ENCODE measurements around the gene BCL2L1. TPM values are rescaled to one million over a fixed set of nuclear protein-coding genes. Genes with fewer than 3 reads are reported as not detected.

BCL2L1 gene
- total RNA-seq, 2 experiments from 2014 or later: 126 to 129 TPM

DNA sequence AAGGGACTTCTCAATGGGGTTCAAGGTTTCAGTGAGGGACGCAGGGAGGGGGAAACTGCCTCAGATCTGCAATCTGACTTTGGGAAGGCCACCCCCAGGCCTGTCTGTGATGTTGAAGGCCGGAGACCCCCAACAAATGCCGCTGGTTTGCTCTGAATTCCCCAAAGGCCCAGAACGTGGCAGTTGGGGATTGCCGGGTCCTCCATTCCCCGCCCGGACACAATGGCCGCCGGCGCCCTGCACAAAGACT is 326 bp upstream of the BCL2L1 start:
- Mint-ChIP-seq H3K4me1 (ENCODE audit: low read depth) (peaks cover 5% of the 10 kb centered on the region), H3K36me3 (peaks cover 42% of the 10 kb centered on the region), H3K27me3 (no peaks in the 10 kb centered on the region), H3K27ac (peak overlapping the region; percentile 96), H3K9me3 (no peaks in the 10 kb centered on the region), H3K4me3 (peak overlapping the region; percentile 98)
- POLR2A ChIA-PET: interaction anchor here (0.7 to 4.0 kb wide), 15 partner anchors 16 to 563 kb away, joined by 3 to 48 read pairs (median 4); partner anchors contain the start of genes ID1 and TPX2
- CTCF ChIA-PET: interaction anchor here (0.7 to 10.8 kb wide), 26 partner anchors 10 to 207 kb away, joined by 3 to 417 read pairs (median 10); partner anchors contain the start of genes ID1 and TPX2
- intact Hi-C loops (cut with micrococcal nuclease): loop anchor here (1.0 to 2.0 kb wide), 6 partner anchors 16 to 208 kb away; partner anchors contain the start of genes HM13 and TPX2
- DNase-seq: no peak

DNA sequence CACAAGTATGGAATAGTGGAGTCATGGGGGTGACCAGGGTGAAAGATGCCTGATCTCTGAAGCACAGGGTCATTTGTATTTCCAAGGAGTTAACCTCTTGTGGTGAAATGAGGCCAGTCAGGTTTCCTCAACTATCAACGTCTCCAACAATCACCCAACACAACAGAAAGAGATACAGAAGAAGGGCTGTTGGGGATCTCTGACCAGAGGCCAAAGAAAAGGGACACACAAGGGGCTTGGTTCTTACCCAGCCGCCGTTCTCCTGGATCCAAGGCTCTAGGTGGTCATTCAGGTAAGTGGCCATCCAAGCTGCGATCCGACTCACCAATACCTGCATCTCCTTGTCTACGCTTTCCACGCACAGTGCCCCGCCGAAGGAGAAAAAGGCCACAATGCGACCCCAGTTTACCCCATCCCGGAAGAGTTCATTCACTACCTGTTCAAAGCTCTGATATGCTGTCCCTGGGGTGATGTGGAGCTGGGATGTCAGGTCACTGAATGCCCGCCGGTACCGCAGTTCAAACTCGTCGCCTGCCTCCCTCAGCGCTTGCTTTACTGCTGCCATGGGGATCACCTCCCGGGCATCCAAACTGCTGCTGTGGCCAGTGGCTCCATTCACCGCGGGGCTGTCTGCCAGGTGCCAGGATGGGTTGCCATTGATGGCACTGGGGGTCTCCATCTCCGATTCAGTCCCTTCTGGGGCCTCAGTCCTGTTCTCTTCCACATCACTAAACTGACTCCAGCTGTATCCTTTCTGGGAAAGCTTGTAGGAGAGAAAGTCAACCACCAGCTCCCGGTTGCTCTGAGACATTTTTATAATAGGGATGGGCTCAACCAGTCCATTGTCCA is 1.0 kb downstream of the BCL2L1 start:
- peak; percentile 42 for DNase-seq
- intact Hi-C loops (cut with micrococcal nuclease): loop anchor here (1.0 to 2.0 kb wide), 3 partner anchors 46 to 207 kb away; partner anchors contain the start of gene HM13
- ChIA-PET CTCF (interaction anchor here (0.6 to 10.8 kb wide), 10 partner anchors 10 to 109 kb away, joined by 3 to 417 read pairs (median 8); partner anchors contain the start of gene TPX2), POLR2A (interaction anchor here (0.7 to 4.0 kb wide), 8 partner anchors 22 to 119 kb away, joined by 3 to 48 read pairs (median 4); no protein-coding TSS in a partner anchor)
- no peaks in the 10 kb centered on the region for H3K9me3 Mint-ChIP-seq
- no peaks in the 10 kb centered on the region for H3K27me3 Mint-ChIP-seq
- H3K4me3 Mint-ChIP-seq: peak overlapping the region; percentile 98
- peaks cover 18% of the 10 kb centered on the region for H3K4me1 Mint-ChIP-seq (ENCODE audit: low read depth)
- peaks cover 55% of the 10 kb centered on the region for H3K36me3 Mint-ChIP-seq
- H3K27ac Mint-ChIP-seq: peak overlapping the region; percentile 96

DNA sequence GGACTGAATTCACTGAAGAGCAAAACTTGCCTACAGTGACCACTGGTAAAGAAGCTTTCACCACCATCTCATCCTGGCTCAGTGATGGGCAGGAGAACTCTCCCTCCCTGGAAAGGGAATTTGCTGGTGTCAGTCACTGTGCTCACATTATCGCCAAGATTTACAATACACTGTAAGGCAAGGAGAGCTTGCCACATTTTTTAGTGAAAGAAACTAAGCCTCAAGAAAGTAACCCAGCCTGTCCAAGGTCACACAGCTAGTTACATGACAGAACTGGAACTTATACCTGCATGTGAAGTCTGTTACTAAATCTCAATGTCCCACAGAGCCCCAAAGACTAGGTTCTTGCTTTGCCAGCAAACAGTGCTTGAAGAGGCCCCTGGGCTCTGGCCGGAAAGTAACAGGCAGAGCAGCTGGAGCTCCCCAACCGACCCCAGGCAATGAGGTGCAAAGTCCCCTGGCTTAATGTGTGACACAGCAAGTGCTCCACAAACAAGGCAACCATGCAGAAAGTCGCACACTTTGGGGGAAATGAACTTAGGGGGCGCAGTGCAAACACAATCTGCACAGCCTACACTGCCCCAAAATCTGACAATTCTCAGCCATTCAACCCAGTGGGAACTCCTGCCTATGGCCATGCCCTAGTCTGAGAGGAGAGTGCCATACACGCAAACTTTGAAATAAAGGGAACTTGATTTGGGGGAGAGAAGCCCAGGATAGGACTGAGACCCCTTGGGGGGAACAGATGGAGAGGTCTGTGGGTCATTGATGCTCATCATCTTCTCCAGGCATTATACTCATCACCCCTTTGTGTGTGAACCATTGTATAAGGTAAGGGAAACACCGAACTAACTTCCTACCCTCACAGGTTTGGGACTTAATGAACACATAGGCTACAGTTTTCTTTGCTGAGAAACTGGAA is 1.9 kb downstream of the BCL2L1 start:
- intact Hi-C loops (cut with micrococcal nuclease): no loop called here
- CTCF ChIA-PET: interaction anchor here (1.0 to 10.8 kb wide), 8 partner anchors 9 to 118 kb away, joined by 3 to 417 read pairs (median 7); no protein-coding TSS in a partner anchor
- no peaks in the 10 kb centered on the region for H3K9me3 Mint-ChIP-seq

DNA sequence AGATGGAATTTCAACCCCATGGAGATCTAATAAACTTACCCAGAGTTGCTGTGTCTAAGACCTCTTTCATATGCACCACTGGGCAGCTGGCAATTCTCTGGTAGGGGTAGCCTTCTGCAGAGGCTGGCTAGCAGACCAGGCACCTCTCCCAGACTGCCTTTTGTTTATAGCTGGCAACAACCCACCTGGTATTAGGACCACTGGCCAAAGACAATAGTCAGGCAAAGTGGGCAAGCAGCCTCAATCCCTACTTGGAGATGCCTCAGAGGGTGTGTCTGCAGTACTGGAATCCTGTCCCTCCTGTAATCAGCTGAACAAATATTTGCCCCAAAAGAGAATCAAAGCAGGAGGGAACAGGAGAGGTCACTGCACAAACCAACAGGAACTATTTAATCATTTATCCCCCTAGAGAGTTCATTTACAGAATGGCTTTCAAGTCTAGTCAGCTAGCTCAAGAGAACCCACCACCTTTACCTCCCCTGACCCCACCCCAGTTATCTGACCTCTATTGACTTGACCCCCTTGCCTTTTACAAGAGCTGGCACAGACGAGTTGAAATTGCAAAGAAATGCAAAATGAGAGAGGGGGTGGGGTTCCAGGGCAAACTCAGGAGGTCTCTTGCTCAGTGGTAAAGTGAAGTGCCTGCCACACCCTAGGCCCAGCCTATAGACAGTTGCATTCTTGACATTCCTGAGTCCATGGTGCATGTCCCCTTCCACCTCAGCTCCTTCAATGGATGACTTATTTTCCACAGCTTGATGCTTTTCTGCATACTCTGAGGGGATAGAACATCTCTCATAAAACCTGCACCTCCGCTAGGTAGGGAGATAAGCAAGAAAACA is 2.8 kb downstream of the BCL2L1 start:
- Mint-ChIP-seq H3K4me1 (ENCODE audit: low read depth) (peaks cover 35% of the 10 kb centered on the region), H3K36me3 (peaks cover 72% of the 10 kb centered on the region), H3K4me3 (peak overlapping the region; percentile 98), H3K27me3 (no peaks in the 10 kb centered on the region), H3K9me3 (no peaks in the 10 kb centered on the region), H3K27ac (peak overlapping the region; percentile 96)
- CTCF ChIA-PET: interaction anchor here (0.6 to 10.8 kb wide), 8 partner anchors 8 to 659 kb away, joined by 3 to 417 read pairs (median 7); no protein-coding TSS in a partner anchor
- no peak for DNase-seq
- intact Hi-C loops (cut with micrococcal nuclease): no loop called here
- POLR2A ChIA-PET: interaction anchor here (1.7 to 5.4 kb wide), 2 partner anchors 44 to 58 kb away, joined by 9 to 30 read pairs; no protein-coding TSS in a partner anchor

More for the DNA sequence above, 1.9 kb downstream of the BCL2L1 start:
- POLR2A ChIA-PET: interaction anchor here (1.0 to 5.4 kb wide), 6 partner anchors 21 to 59 kb away, joined by 3 to 48 read pairs (median 22); no protein-coding TSS in a partner anchor
- Mint-ChIP-seq H3K27ac (peak overlapping the region; percentile 96), H3K4me1 (ENCODE audit: low read depth) (peaks cover 27% of the 10 kb centered on the region), H3K4me3 (peak overlapping the region; percentile 98), H3K27me3 (no peaks in the 10 kb centered on the region), H3K36me3 (peaks cover 64% of the 10 kb centered on the region)
- peak; percentile 42 for DNase-seq

DNA sequence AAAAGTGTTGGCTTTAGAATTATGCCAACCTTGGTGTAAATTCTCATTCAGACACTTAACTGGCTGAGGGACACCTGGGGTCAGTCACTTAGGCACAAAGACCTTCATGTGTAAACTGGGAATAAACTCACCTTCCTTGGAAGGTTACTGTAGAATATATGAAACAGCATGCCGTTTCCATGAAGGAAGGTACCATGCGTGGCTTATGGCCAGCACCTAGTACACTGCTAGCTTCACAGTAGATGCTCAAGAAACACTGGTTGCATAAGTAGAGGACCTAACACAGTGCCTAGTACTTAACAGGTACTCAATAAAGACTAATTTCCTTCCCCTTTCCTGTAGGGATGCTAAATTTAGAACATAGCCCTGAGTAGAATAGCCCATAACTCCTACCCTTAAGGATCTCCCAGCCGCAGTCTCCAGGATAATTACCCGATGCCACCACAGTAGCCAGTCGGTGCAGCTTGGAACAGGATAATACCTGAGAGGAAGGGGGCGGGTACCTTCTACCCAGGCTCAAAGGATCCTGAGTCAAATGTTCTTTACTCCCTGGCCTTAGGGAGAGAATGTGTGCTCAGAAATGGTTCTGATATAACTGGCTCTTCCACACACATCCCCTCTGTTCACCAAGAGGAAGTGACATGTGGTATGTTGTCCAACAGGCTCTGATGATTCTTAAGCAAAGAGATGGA is 3.6 kb downstream of the BCL2L1 start:
- intact Hi-C loops (cut with micrococcal nuclease): no loop called here
- H3K27ac Mint-ChIP-seq: peak overlapping the region; percentile 96
- peak overlapping the region; percentile 98 for H3K4me3 Mint-ChIP-seq
- H3K9me3 Mint-ChIP-seq: no peaks in the 10 kb centered on the region
- ChIA-PET CTCF (interaction anchor here (0.6 to 10.8 kb wide), 7 partner anchors 12 to 660 kb away, joined by 3 to 417 read pairs (median 7); no protein-coding TSS in a partner anchor), POLR2A (interaction anchor here (1.7 to 5.4 kb wide), 2 partner anchors 43 to 57 kb away, joined by 9 to 30 read pairs; no protein-coding TSS in a partner anchor)
- DNase-seq: peak; percentile 57
- peaks cover 79% of the 10 kb centered on the region for H3K36me3 Mint-ChIP-seq
- peaks cover 40% of the 10 kb centered on the region for H3K4me1 Mint-ChIP-seq (ENCODE audit: low read depth)
- H3K27me3 Mint-ChIP-seq: no peaks in the 10 kb centered on the region

DNA sequence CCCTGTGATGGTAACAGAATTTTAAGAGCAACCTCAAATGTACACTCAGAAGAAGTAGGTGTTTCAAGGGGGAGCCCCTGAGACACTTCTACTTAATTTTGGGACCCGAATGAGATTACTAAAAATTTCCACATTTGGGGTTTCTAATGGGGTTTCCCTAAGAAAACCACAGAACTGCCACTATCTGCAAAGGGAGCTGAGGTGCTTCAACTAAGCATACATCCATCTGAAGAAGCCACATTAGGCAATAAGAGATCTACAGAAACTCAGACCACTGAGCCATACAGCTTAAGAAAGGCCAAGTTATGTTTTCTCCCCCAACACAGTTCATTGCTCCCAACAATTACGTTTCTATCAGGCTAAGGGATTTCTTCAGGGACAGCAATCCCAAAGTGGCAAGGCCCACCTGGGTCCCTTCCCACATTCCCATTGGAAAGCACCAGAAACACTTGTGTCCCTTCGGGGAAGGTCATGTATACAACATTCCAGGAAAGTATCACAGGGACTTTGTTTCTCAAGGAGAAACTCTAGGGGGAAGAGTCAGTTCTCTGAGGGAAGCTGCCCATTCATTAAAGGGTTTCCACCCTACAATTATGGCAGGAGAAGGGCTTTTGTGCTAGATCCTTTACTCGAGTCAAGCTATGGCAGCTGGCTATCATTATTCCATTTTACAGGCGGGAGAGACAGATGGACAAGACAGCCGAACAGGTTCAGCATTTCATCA is 5.0 kb downstream of the BCL2L1 start:
- no peaks in the 10 kb centered on the region for H3K9me3 Mint-ChIP-seq
- intact Hi-C loops (cut with micrococcal nuclease): loop anchor here (1.0 kb wide), 2 partner anchors 18 to 42 kb away; no protein-coding TSS in a partner anchor
- peaks cover 94% of the 10 kb centered on the region for H3K36me3 Mint-ChIP-seq
- peaks cover 52% of the 10 kb centered on the region for H3K4me1 Mint-ChIP-seq (ENCODE audit: low read depth)
- POLR2A ChIA-PET: interaction anchor here (0.9 to 5.4 kb wide), 7 partner anchors 9 to 115 kb away, joined by 3 to 30 read pairs (median 3); no protein-coding TSS in a partner anchor
- peak overlapping the region; percentile 96 for H3K27ac Mint-ChIP-seq
- H3K27me3 Mint-ChIP-seq: no peaks in the 10 kb centered on the region
- peak; percentile 29 for DNase-seq
- H3K4me3 Mint-ChIP-seq: peak overlapping the region; percentile 98
- CTCF ChIA-PET: interaction anchor here (1.2 to 10.8 kb wide), 6 partner anchors 11 to 112 kb away, joined by 3 to 417 read pairs (median 18); partner anchors contain the start of gene TPX2

DNA sequence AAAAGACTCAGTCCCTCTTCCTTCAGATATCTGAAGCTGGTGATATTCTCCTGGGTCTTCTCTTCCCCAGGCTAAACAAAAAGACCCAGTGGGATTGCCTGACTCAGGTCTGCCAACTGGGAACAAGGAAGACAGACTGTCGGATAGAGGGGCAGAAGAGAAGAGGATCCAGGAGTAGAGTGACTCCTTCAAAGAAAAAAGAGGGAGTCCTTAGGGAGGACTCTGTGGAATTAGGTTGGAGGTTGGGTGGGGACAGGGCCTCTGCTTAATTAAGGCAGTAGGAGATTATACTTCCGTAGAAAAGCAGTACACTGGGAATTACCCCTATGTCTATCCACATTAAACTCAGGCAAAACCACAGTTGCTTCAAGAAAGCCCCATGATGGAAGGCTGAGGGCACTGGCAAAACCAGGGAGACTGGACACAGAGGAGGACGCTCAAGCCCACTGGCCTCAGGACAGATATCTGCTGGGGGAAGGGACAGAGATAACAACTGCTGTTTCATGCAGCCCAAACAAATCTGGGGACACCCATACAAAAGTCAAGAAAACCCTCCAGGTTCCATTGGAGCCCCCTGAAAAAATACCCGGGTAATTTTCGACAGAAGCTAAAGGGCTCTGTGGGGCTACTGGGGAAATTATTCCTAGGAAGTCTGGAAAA is 5.7 kb downstream of the BCL2L1 start:
- intact Hi-C loops (cut with micrococcal nuclease): loop anchor here (1.0 kb wide), 2 partner anchors 18 to 42 kb away; no protein-coding TSS in a partner anchor
- Mint-ChIP-seq H3K4me1 (ENCODE audit: low read depth) (peaks cover 59% of the 10 kb centered on the region), H3K36me3 (peaks cover 92% of the 10 kb centered on the region), H3K27ac (peak overlapping the region; percentile 96), H3K4me3 (peak overlapping the region; percentile 98), H3K9me3 (no peaks in the 10 kb centered on the region), H3K27me3 (no peaks in the 10 kb centered on the region)
- no peak for DNase-seq
- CTCF ChIA-PET: interaction anchor here (0.6 to 10.8 kb wide), 8 partner anchors 10 to 111 kb away, joined by 3 to 417 read pairs (median 4); partner anchors contain the start of gene TPX2
- POLR2A ChIA-PET: interaction anchor here (0.9 to 5.4 kb wide), 8 partner anchors 9 to 114 kb away, joined by 3 to 30 read pairs (median 4); no protein-coding TSS in a partner anchor

DNA sequence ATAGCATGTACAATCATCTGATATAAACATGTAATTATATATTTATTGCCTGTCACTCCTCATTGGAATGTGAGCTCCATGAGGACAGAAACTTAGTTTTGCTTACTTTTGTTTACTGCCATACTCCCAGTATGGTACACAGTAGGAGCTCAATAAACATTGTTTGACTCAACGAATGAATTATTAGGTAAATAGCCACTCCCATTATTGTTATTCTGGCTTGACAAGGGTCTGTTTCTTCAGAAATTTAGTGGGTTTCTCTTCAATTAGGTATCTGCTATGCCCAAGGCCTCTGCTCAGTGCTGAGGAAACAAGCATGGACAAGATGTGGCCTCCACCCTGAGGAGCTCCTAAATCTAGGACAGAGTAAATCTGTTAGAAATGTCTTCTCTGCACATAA is 6.3 kb downstream of the BCL2L1 start:
- Mint-ChIP-seq H3K36me3 (peaks cover 92% of the 10 kb centered on the region), H3K9me3 (no peaks in the 10 kb centered on the region), H3K27me3 (no peaks in the 10 kb centered on the region), H3K4me1 (ENCODE audit: low read depth) (peaks cover 65% of the 10 kb centered on the region), H3K27ac (peak overlapping the region; percentile 96), H3K4me3 (peak overlapping the region; percentile 98)
- CTCF ChIA-PET: interaction anchor here (0.6 to 10.8 kb wide), 7 partner anchors 12 to 111 kb away, joined by 3 to 417 read pairs (median 3); no protein-coding TSS in a partner anchor
- POLR2A ChIA-PET: interaction anchor here (1.1 to 5.4 kb wide), 3 partner anchors 8 to 54 kb away, joined by 3 to 30 read pairs (median 6); no protein-coding TSS in a partner anchor
- intact Hi-C loops (cut with micrococcal nuclease): no loop called here
- no peak for DNase-seq

DNA sequence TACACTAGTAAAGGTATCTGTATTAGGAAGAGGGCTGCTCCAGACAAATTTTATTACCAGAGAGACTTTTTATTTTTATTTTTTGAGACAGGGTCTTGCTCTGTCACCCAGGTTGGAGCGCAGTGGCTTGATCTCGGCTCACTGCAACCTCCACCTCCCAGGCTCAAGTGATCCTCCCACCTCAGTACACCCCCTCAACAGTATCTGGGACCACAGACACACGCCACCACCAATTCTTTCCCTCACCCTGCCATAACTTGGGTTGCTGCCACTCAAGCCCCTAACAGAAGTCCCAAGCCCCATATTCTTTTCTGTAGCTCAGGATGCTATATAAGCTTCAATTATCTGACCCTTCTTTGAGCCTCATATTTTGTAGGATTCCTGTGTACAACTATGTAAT is 6.9 kb downstream of the BCL2L1 start:
- no peaks in the 10 kb centered on the region for H3K27me3 Mint-ChIP-seq
- no peak for DNase-seq
- H3K36me3 Mint-ChIP-seq: peaks cover 89% of the 10 kb centered on the region
- peaks cover 70% of the 10 kb centered on the region for H3K4me1 Mint-ChIP-seq (ENCODE audit: low read depth)
- ChIA-PET CTCF (interaction anchor here (0.6 to 10.8 kb wide), 5 partner anchors 11 to 103 kb away, joined by 3 to 417 read pairs (median 4); no protein-coding TSS in a partner anchor), POLR2A (interaction anchor here (1.6 to 5.4 kb wide), 2 partner anchors 40 to 54 kb away, joined by 6 to 30 read pairs; no protein-coding TSS in a partner anchor)
- H3K9me3 Mint-ChIP-seq: no peaks in the 10 kb centered on the region
- H3K27ac Mint-ChIP-seq: peak overlapping the region; percentile 96
- intact Hi-C loops (cut with micrococcal nuclease): no loop called here
- H3K4me3 Mint-ChIP-seq: peak overlapping the region; percentile 98

All from activated CD4-positive, alpha-beta memory T cell treated with anti-CD3 and anti-CD28 coated beads for 36 hours (primary cell).